Ascending aorta (tissue), 2 donors: ENCODE results near the gene ALDH16A1. TPM values are rescaled to one million over a fixed set of nuclear protein-coding genes. Genes with fewer than 3 reads are reported as not detected.

Experiments
- DNase-seq, 2 donors: peaks; one replicate each; pipeline ENCODE4 v3.0.0-alpha.2; 2019; ENCODE audit warnings: low spot score in 2 of 2
- H3K27ac ChIP-seq, 2 donors: fragments of 200-600 bp; sonication (generic); one replicate each; pipeline ENCODE4 v1.5.1; 2016 to 2017; ENCODE audit warnings: mild to moderate bottlenecking in 1 of 2
- H3K27me3 ChIP-seq: fragments of 200-600 bp; sonication (generic); one replicate; pipeline ENCODE4 v1.5.1; 2017
- H3K36me3 ChIP-seq, 2 donors: fragments of 200-600 bp; sonication (generic); one replicate each; pipeline ENCODE4 v1.5.1; 2016
- H3K4me1 ChIP-seq, 2 donors: fragments of 200-600 bp; sonication (generic); one replicate each; pipeline ENCODE4 v1.5.1; 2016 to 2017; ENCODE audit warnings: mild to moderate bottlenecking in 1 of 2
- H3K4me3 ChIP-seq, 2 donors: fragments of 200-600 bp; sonication (generic); one replicate each; pipeline ENCODE4 v1.5.1; 2016 to 2017; ENCODE audit warnings: mild to moderate bottlenecking in 1 of 2
- H3K9me3 ChIP-seq, 2 donors: fragments of 200-600 bp; sonication (generic); one replicate each; pipeline ENCODE4 v1.5.1; 2016
- CTCF ChIP-seq, 3 experiments: fragments of 200-600 bp in 2 of 3; fragments of 450-650 bp in 1 of 3; sonication (generic) in 2 of 3; IDR thresholded peaks; one replicate each; pipeline ENCODE4 v1.5.1; 2016 to 2019; ENCODE audit warnings: antibody characterized with exemption in 3 of 3, mild to moderate bottlenecking in 1 of 3, moderate library complexity in 1 of 3
- intact Hi-C: fragments of 100-400 bp; cut with DNase I; formaldehyde crosslinking; loops from one replicate; pipeline ENCODE4 v1.15.1; 2023
- total RNA-seq: library from RNA; depleted of rRNA; stranded (reverse); fragments of >200 nt; gene quantifications from one replicate; pipeline ENCODE4 v1.1.0, GENCODE V29; 2016

Gene ALDH16A1
- 27.9 TPM for total RNA-seq

GRCh38 chr19:49453013-49453756 lies at the start of gene ALDH16A1:
Gene ALDH16A1 (plus strand): TSS chr19:49453225. CDS start chr19:49453332, 107 bp downstream.
- Histone ChIP-seq H3K9me3 (no peaks in the 10 kb centered on the region), H3K27me3 (no peaks in the 10 kb centered on the region), H3K36me3 (peaks cover 7 to 8% of the 10 kb centered on the region in 2 donors), H3K4me1 (peaks cover 0 to 10% of the 10 kb centered on the region in 2 donors), H3K4me3 (peak within 1 kb of the TSS; percentile 73 to 81), H3K27ac (peak within 1 kb of the TSS; percentile 88 to 95)
- no peak for TF ChIP-seq CTCF (IDR thresholded peaks at IDR 0.05)
- intact Hi-C loops, result loop anchor here (1.0 to 5.0 kb wide), 4 partner anchors 21 to 224 kb away; partner anchors contain the start of genes FLT3LG, PRMT1, RPL13A and RPS11
- peak; percentile 89 to 99 for DNase-seq

GRCh38 chr19:49403404-49404187 lies 49.4 kb upstream of the ALDH16A1 start:
- H3K9me3 ChIP-seq, result no peaks in the 10 kb centered on the region
- DNase-seq, result no peak
- intact Hi-C loops, result no loop called here
- H3K4me1 ChIP-seq, result no peaks in the 10 kb centered on the region
- no peak overlapping the region for H3K4me3 ChIP-seq
- no peak overlapping the region for H3K27ac ChIP-seq
- H3K36me3 ChIP-seq, result no peaks in the 10 kb centered on the region
- no peaks in the 10 kb centered on the region for H3K27me3 ChIP-seq
- TF ChIP-seq CTCF (IDR thresholded peaks at IDR 0.05), result no peak

- intact Hi-C loops, result no loop called here
- no peaks in the 10 kb centered on the region for H3K9me3 ChIP-seq
- H3K36me3 ChIP-seq, result no peaks in the 10 kb centered on the region
- no peaks in the 10 kb centered on the region for H3K4me1 ChIP-seq
- no peak for TF ChIP-seq CTCF (IDR thresholded peaks at IDR 0.05)
- no peak overlapping the region for H3K27ac ChIP-seq
- H3K4me3 ChIP-seq, result no peak overlapping the region
- DNase-seq, result no peak
- H3K27me3 ChIP-seq, result no peaks in the 10 kb centered on the region
Observed at GRCh38 chr19:49407079-49407478, 45.9 kb upstream of the ALDH16A1 start.

GRCh38 chr19:49407482-49408015 lies 45.5 kb upstream of the ALDH16A1 start:
- Histone ChIP-seq H3K4me3 (no peak overlapping the region), H3K27ac (no peak overlapping the region), H3K36me3 (no peaks in the 10 kb centered on the region), H3K9me3 (no peaks in the 10 kb centered on the region), H3K4me1 (no peaks in the 10 kb centered on the region), H3K27me3 (no peaks in the 10 kb centered on the region)
- no peak for TF ChIP-seq CTCF (IDR thresholded peaks at IDR 0.05)
- DNase-seq, result no peak
- intact Hi-C loops, result no loop called here

- no peaks in the 10 kb centered on the region for H3K9me3 ChIP-seq
- H3K4me3 ChIP-seq, result no peak overlapping the region
- no peak for TF ChIP-seq CTCF (IDR thresholded peaks at IDR 0.05)
- no peaks in the 10 kb centered on the region for H3K4me1 ChIP-seq
- intact Hi-C loops, result no loop called here
- no peaks in the 10 kb centered on the region for H3K27me3 ChIP-seq
- no peaks in the 10 kb centered on the region for H3K36me3 ChIP-seq
- no peak overlapping the region for H3K27ac ChIP-seq
- DNase-seq, result no peak
Observed at GRCh38 chr19:49408816-49409440, 44.1 kb upstream of the ALDH16A1 start.
